Caco-2 (cell line): ENCODE data around the gene DENND1A. TPM values are rescaled to one million over a fixed set of nuclear protein-coding genes. Genes with fewer than 3 reads are reported as not detected.

Source experiments
- BruUV-seq: library from RNA; stranded (reverse); fragments of 400-500 nt; replicated peaks from 2 replicates; lab custom pipeline; 2021; lab: Mats Ljungman, UMichigan
- CTCF ChIA-PET: fragments of 300-600 bp; sonication (Branson Sonifier 250); formaldehyde crosslinking; loops from one replicate; lab custom pipeline; 2022; ENCODE audit warnings: antibody characterized with exemption; lab: Charles Lee
- POLR2A ChIA-PET: fragments of 300-600 bp; sonication (Branson Sonifier 250); formaldehyde crosslinking; loops from one replicate; lab custom pipeline; 2022; ENCODE audit warnings: antibody characterized with exemption; lab: Charles Lee
- DNase-seq, 2 experiments: peaks; one replicate each; pipeline versions ENCODE4 v3.0.0 to v3.0.0-alpha.2; 2020 to 2022
- H3K27me3 ChIP-seq: replicated peaks from 2 replicates; pipeline ENCODE4 v1.6.0; 2011; ENCODE audit warnings: low read length; ENCODE audit not compliant: control insufficient read depth, insufficient read depth
- H3K36me3 ChIP-seq: 2 replicates; pipeline ENCODE4 v1.5.1; 2011; ENCODE audit warnings: low read length; ENCODE audit not compliant: control insufficient read depth, insufficient read depth
- H3K4me1 ChIP-seq: fragments of 250-450 bp; sonication (Bioruptor Pico); 2 replicates; pipeline ENCODE4 v1.5.1; 2020; ENCODE audit warnings: mild to moderate bottlenecking
- H3K4me3 ChIP-seq: 2 replicates; pipeline ENCODE4 v1.5.1; 2011; ENCODE audit warnings: low read depth, mild to moderate bottlenecking, control low read depth, low read length
- H3K9me3 ChIP-seq: fragments of 250-450 bp; sonication (Bioruptor Pico); 2 replicates; pipeline ENCODE4 v1.5.1; 2020; ENCODE audit warnings: mild to moderate bottlenecking, moderate library complexity
- H3K27ac Mint-ChIP-seq: one replicate; pipeline ENCODE4 v1.8.0; 2022; ENCODE audit warnings: mixed read lengths; ENCODE audit not compliant: unreplicated experiment
- H3K27me3 Mint-ChIP-seq: one replicate; pipeline ENCODE4 v1.8.0; 2022; ENCODE audit warnings: mixed read lengths; ENCODE audit not compliant: insufficient read depth, unreplicated experiment
- H3K36me3 Mint-ChIP-seq: one replicate; pipeline ENCODE4 v1.8.0; 2022; ENCODE audit warnings: mild to moderate bottlenecking, mixed read lengths; ENCODE audit not compliant: insufficient read depth, unreplicated experiment
- H3K4me1 Mint-ChIP-seq: one replicate; pipeline ENCODE4 v1.8.0; 2022; ENCODE audit warnings: low read depth, mixed read lengths; ENCODE audit not compliant: unreplicated experiment
- H3K4me3 Mint-ChIP-seq: one replicate; pipeline ENCODE4 v1.8.0; 2022; ENCODE audit warnings: mild to moderate bottlenecking, moderate library complexity, mixed read lengths; ENCODE audit not compliant: unreplicated experiment
- H3K9me3 Mint-ChIP-seq: one replicate; pipeline ENCODE4 v1.8.0; 2022; ENCODE audit warnings: mixed read lengths; ENCODE audit not compliant: unreplicated experiment
- intact Hi-C: fragments of 100-400 bp; cut with micrococcal nuclease; formaldehyde crosslinking; loops from one replicate; pipeline ENCODE4 v1.10.0; 2022; ENCODE audit not compliant: unreplicated experiment
- total RNA-seq: library from RNA; stranded (reverse); gene quantifications from 2 replicates; pipeline ENCODE4 v1.2.3, GENCODE V29; 2022
- TF ChIP-seq, protein P1 (sequence below), 2 experiments: fragments of 200-600 bp in 1 of 2; IDR thresholded peaks; 1 replicate in 1 of 2; 2 replicates in 1 of 2; pipeline versions ENCODE4 v1.5.1 to v1.8.0; 2011 to 2022; ENCODE audit warnings: antibody characterized with exemption in 1 of 2, control low read depth in 1 of 2, inconsistent platforms in 1 of 2, low read depth in 1 of 2, low read length in 1 of 2, mild to moderate bottlenecking in 1 of 2, moderate library complexity in 1 of 2; ENCODE audit not compliant: insufficient read depth in 1 of 2, severe bottlenecking in 1 of 2, unreplicated experiment in 1 of 2

The DENND1A gene
- total RNA-seq, 1 experiment from 2014 or later, result 41.6 TPM

- H3K9me3 Mint-ChIP-seq, result no peaks in the 10 kb centered on the region
- Histone ChIP-seq H3K36me3 (no peaks in the 10 kb centered on the region; the same call in 1 of the 2 replicates), H3K4me1 (peaks cover 32% of the 10 kb centered on the region), H3K4me3 (no peak overlapping the region), H3K27me3 (no peaks in the 10 kb centered on the region), H3K9me3 (no peaks in the 10 kb centered on the region)
- H3K4me3 Mint-ChIP-seq, result peak overlapping the region; percentile 17
- DNase-seq, result peak; percentile 82 to 86
- intact Hi-C loops, result loop anchor here (1.0 to 2.0 kb wide), 3 partner anchors 10 to 21 kb away; no protein-coding TSS in a partner anchor
- H3K4me1 Mint-ChIP-seq, result peaks cover 32% of the 10 kb centered on the region
- CTCF ChIA-PET, result interaction anchor here (0.8 to 1.2 kb wide), 5 partner anchors 9 to 26 kb away, joined by 3 to 5 read pairs (median 5); partner anchors contain the start of gene CRB2
- BruUV-seq, result no TSS peak
- no peaks in the 10 kb centered on the region for H3K27me3 Mint-ChIP-seq
- TF ChIP-seq, protein P1, sequence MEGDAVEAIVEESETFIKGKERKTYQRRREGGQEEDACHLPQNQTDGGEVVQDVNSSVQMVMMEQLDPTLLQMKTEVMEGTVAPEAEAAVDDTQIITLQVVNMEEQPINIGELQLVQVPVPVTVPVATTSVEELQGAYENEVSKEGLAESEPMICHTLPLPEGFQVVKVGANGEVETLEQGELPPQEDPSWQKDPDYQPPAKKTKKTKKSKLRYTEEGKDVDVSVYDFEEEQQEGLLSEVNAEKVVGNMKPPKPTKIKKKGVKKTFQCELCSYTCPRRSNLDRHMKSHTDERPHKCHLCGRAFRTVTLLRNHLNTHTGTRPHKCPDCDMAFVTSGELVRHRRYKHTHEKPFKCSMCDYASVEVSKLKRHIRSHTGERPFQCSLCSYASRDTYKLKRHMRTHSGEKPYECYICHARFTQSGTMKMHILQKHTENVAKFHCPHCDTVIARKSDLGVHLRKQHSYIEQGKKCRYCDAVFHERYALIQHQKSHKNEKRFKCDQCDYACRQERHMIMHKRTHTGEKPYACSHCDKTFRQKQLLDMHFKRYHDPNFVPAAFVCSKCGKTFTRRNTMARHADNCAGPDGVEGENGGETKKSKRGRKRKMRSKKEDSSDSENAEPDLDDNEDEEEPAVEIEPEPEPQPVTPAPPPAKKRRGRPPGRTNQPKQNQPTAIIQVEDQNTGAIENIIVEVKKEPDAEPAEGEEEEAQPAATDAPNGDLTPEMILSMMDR (IDR thresholded peaks at IDR 0.05; ENCODE audit: insufficient read depth in 1 of 2, low read depth in 1 of 2, low read length in 1 of 2, severe bottlenecking in 1 of 2, unreplicated experiment in 1 of 2), result no peak
- POLR2A ChIA-PET, result no interaction called here
- H3K36me3 Mint-ChIP-seq, result peaks cover 29% of the 10 kb centered on the region
- H3K27ac Mint-ChIP-seq, result peak overlapping the region; percentile 79
Observed at GRCh38 chr9:123375469-123376132, 554.3 kb downstream of the DENND1A start.

- Histone ChIP-seq H3K36me3 (no peaks in the 10 kb centered on the region; the same call in 1 of the 2 replicates), H3K4me3 (no peak overlapping the region), H3K27me3 (no peaks in the 10 kb centered on the region), H3K4me1 (peaks cover 32% of the 10 kb centered on the region), H3K9me3 (no peaks in the 10 kb centered on the region)
- DNase-seq, result no peak
- Mint-ChIP-seq H3K27ac (peak overlapping the region; percentile 79), H3K36me3 (peaks cover 26% of the 10 kb centered on the region), H3K9me3 (no peaks in the 10 kb centered on the region), H3K4me3 (no peak overlapping the region), H3K4me1 (peaks cover 32% of the 10 kb centered on the region), H3K27me3 (no peaks in the 10 kb centered on the region)
- CTCF ChIA-PET, result interaction anchor here (0.6 kb wide), 1 partner anchor 20 kb away, joined by 3 read pairs; no protein-coding TSS in a partner anchor
- intact Hi-C loops, result no loop called here
- POLR2A ChIA-PET, result no interaction called here
- BruUV-seq, result no TSS peak
- TF ChIP-seq, protein P1 (IDR thresholded peaks at IDR 0.05; ENCODE audit: insufficient read depth in 1 of 2, low read depth in 1 of 2, low read length in 1 of 2, severe bottlenecking in 1 of 2, unreplicated experiment in 1 of 2), result no peak
Observed at GRCh38 chr9:123373946-123374345, 556.0 kb downstream of the DENND1A start.

DNA sequence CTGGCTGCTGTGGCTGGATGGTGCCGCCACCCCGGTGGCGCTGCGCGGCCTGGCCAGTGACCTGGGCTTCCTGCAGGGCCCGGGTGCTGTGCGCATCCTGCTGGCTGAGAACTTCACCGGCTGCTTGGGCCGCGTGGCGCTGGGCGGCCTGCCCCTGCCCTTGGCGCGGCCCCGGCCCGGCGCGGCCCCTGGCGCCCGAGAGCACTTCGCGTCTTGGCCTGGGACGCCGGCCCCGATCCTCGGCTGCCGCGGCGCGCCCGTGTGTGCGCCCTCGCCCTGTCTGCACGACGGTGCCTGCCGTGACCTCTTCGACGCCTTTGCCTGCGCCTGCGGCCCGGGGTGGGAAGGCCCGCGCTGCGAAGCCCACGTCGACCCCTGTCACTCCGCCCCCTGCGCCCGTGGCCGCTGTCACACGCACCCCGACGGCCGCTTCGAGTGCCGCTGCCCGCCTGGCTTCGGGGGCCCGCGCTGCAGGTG, 556.4 kb downstream of the DENND1A start:
- Mint-ChIP-seq H3K36me3 (peaks cover 26% of the 10 kb centered on the region), H3K27me3 (no peaks in the 10 kb centered on the region), H3K9me3 (no peaks in the 10 kb centered on the region), H3K27ac (no peak overlapping the region), H3K4me1 (peaks cover 32% of the 10 kb centered on the region), H3K4me3 (no peak overlapping the region)
- intact Hi-C loops, result no loop called here
- ChIA-PET CTCF (no interaction called here), POLR2A (no interaction called here)
- TF ChIP-seq, protein P1 (IDR thresholded peaks at IDR 0.05; ENCODE audit: insufficient read depth in 1 of 2, low read depth in 1 of 2, low read length in 1 of 2, severe bottlenecking in 1 of 2, unreplicated experiment in 1 of 2), result no peak
- BruUV-seq, result no TSS peak
- H3K27me3 ChIP-seq, result no peaks in the 10 kb centered on the region
- no peaks in the 10 kb centered on the region for H3K36me3 ChIP-seq
- no peak for DNase-seq
- H3K4me1 ChIP-seq, result peaks cover 32% of the 10 kb centered on the region
- no peak overlapping the region for H3K4me3 ChIP-seq
- H3K9me3 ChIP-seq, result no peaks in the 10 kb centered on the region
